GM19193 (cell line): Measurements from ENCODE around the gene KCNQ1.

Experiments
- POLR2A ChIP-seq: IDR thresholded peaks from 4 replicates; pipeline ENCODE4 v1.6.1; 2011; ENCODE audit not compliant: insufficient read depth, insufficient read length; ENCODE audit errors: extremely low read depth

KCNQ1 gene

DNA sequence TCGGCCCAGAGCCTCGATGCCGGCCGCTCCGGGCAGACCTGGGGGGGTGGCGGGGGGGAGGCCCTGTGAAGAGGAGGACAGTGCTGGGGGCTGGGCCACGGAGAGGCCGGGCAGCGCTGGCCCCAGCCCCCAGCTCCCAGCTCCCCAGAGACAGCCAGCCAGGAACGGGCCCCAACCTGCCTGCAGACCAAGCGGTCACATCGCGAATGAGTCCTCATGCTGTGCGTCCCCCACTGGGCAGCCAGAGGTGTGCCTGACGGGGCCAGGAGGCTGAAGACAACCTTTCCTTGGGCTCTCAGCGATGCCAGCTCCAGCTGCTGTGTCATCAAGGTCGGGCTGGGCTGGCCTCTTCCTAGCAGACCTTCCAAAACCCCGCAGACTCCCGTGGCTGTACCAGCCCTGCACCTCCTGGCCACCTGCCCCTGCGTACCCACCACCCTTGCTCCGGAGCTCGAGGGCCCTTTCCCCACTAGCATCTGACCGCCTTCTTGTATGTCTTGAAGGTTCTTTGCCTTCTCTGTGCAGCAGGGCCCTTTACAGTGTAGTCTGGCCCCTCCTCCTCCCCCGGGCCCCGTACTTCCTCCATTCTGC, 352.4 kb downstream of the KCNQ1 start:
- no peak for TF ChIP-seq POLR2A

DNA sequence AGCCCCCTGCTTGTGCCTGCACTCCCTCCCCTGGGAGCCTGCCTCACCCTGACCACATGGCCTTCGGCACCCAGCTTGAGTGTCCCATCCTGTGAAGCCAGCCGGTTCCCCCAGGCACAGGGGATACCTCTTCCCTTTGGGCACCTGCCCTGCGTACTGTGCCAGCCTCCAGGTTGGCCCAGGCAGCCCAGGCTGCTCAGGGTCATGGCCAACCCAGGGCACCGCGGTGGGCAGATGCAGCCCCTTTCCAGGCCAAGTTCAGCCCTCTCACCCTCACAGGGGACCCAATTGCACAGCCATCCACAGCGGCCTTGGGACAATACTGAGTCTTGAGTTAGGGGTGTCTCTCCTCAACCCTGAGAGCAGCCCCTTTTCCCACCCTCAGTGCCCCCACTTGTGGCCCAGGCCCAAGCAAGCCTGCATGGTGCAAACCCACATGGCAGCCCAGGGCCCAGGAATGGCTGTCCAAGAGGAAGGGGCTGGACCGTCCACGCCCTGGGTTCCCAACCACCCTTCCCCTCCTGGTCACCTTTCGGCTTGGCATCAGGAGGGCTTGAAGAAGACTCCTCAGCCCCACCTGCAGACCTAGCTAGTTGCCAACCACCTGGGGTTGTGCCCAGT, 353.0 kb downstream of the KCNQ1 start:
- TF ChIP-seq POLR2A: no peak

- TF ChIP-seq POLR2A: no peak
Observed at GRCh38 chr11:2798951-2799761, 354.3 kb downstream of the KCNQ1 start.

GRCh38 chr11:2799881-2800654, 355.3 kb downstream of the KCNQ1 start:
- no peak for TF ChIP-seq POLR2A

- no peak for TF ChIP-seq POLR2A
Observed at GRCh38 chr11:2800655-2801531, 356.1 kb downstream of the KCNQ1 start.

DNA sequence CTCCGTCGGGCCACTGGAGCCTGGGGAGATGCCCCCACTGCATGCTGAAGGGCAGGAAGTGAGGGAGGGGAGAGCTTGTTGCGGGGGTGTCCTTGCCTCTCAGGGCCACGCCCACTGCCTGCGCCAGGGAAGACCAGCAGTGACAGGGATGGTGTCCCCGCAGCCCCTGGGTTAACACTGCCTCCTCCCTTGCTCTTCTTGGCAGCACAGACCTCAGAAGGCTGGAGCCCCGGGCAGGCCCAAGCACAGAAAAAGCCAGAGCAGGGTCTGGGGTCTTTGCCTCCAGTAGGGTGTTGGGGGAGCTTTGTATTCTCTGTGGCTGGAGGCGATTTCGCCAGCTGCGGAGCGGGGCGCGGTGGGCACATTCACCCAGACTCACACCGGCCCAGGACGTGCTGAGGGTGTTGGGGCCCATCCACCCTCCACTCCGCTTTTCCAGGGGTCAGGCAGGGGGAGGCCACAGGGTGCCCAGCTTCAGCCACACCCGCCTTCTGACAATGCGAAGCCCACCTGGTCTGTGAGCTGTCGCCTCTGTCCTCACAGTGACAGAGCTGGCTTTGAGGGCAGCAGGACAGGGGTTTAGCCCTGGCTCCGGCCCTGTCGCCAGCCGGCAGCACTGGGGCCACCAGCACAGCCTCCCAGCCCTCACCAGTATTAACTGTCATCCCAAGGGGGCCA, 357.0 kb downstream of the KCNQ1 start:
- TF ChIP-seq POLR2A: no peak

- TF ChIP-seq POLR2A: no peak
Observed at GRCh38 chr11:2802389-2803185, 357.8 kb downstream of the KCNQ1 start.

GRCh38 chr11:2803186-2804091, 358.6 kb downstream of the KCNQ1 start:
- no peak for TF ChIP-seq POLR2A

DNA sequence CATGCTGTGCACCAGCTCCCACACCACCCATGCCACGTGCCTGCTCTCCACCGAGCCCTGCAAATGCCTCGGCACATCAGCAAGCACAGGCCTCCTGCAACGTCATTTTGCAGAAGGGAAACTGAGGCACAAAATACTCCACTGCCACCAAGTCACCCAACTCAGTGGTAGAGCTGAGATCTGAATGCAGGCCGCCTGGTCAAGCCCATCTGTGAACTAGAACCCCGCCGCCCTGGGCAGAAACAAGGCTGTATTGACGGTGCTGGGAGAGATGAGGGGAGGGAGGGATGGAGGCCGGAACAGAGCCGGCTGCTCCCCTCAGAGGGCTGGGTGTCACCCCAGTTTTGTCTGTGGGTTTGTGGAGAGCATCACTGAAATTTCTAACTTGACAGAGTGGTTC, 359.4 kb downstream of the KCNQ1 start:
- no peak for TF ChIP-seq POLR2A

- no peak for TF ChIP-seq POLR2A
Observed at GRCh38 chr11:2804701-2805387, 360.0 kb downstream of the KCNQ1 start.

DNA sequence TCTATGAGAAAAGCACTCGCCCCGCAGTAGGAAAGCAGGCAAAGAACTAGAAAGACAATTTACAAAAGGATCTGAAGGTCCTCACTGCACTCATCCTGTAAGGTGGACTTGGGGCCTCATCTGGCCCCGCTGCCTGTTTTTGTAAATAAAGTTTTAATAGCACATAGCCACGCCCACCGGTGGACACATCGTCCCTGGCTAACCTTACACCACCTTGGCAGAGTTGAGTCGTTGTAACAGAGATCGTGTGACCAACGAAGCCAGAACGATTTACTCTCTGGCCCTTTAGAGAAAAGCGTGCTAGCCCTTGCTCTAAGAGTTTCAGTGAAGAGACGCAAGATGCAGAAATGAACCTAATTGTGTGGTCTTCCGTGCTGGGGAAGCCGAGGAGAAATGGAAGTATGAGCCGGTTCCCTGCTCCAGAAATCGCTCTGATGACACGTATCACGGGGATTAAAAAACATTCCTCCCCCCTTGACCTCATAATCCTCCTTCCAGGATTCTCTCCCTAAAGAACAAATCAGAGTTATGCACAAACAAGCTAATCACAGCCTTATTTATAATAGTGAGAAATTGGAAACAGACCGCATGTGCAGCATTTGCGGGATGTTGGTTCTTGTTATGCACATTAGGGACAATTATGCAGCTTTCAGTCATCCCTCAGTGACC, 360.7 kb downstream of the KCNQ1 start:
- no peak for TF ChIP-seq POLR2A
